CD4-positive, alpha-beta T cell (primary cell): ENCODE results near the gene FZR1. TPM values are rescaled to one million over a fixed set of nuclear protein-coding genes. Genes with fewer than 3 reads are reported as not detected.

ENCODE experiments used
- ATAC-seq: fragments of 200-7000 bp; cut with Tn5 transposase; one replicate; pipeline ENCODE4 v1.10.0; 2022; ENCODE audit warnings: mild to moderate bottlenecking; ENCODE audit not compliant: poor library complexity
- CTCF ChIA-PET: fragments of 350-600 bp; sonication (Branson Sonifier 250); formaldehyde crosslinking; loops from one replicate; lab custom pipeline; 2021; ENCODE audit warnings: antibody characterized with exemption, inconsistent platforms; lab: Charles Lee
- POLR2A ChIA-PET: fragments of 350-600 bp; sonication (Branson Sonifier 250); formaldehyde crosslinking; loops from one replicate; lab custom pipeline; 2021; ENCODE audit warnings: antibody characterized with exemption, inconsistent platforms; lab: Charles Lee
- DNase-seq, 14 experiments: peaks; one replicate each; pipeline ENCODE4 v3.0.0-alpha.2; 2013 to 2020; ENCODE audit warnings: mixed read lengths in 2 of 14
- H3K27ac ChIP-seq, 2 donors: one replicate each; pipeline versions ENCODE4 v1.5.1 to v1.7.0; 2013; ENCODE audit warnings: low read length in 2 of 2, low read depth in 1 of 2, mild to moderate bottlenecking in 1 of 2
- H3K27me3 ChIP-seq, 2 experiments: 1 replicate in 1 of 2; 2 replicates in 1 of 2; pipeline versions ENCODE4 v1.6.1 to v1.7.0; 2013; ENCODE audit warnings: low read length in 2 of 2, control low read depth in 1 of 2, mild to moderate bottlenecking in 1 of 2, moderate library complexity in 1 of 2; ENCODE audit not compliant: insufficient read depth in 2 of 2, control insufficient read depth in 1 of 2
- H3K36me3 ChIP-seq: one replicate; pipeline ENCODE4 v1.6.1; 2013; ENCODE audit warnings: low read length, control low read depth; ENCODE audit not compliant: insufficient read depth
- H3K4me1 ChIP-seq: one replicate; pipeline ENCODE4 v1.6.1; 2013; ENCODE audit warnings: low read length, control low read depth; ENCODE audit not compliant: insufficient read depth
- H3K4me3 ChIP-seq: one replicate; pipeline ENCODE4 v1.5.1; 2013; ENCODE audit warnings: mild to moderate bottlenecking, low read length, moderate library complexity
- H3K9me3 ChIP-seq, 2 experiments: 1 replicate in 1 of 2; 2 replicates in 1 of 2; pipeline versions ENCODE4 v1.6.1 to v1.7.0; 2013; ENCODE audit warnings: low read length in 2 of 2, mild to moderate bottlenecking in 2 of 2, control low read depth in 1 of 2, moderate library complexity in 1 of 2; ENCODE audit not compliant: control insufficient read depth in 1 of 2, insufficient read depth in 1 of 2
- H3K27ac Mint-ChIP-seq: one replicate; pipeline ENCODE4 v1.8.0; 2020; ENCODE audit warnings: mixed read lengths
- H3K27me3 Mint-ChIP-seq: one replicate; pipeline ENCODE4 v1.8.0; 2021; ENCODE audit warnings: mixed read lengths
- H3K36me3 Mint-ChIP-seq: one replicate; pipeline ENCODE4 v1.8.0; 2021; ENCODE audit warnings: low read depth, mixed read lengths
- H3K4me1 Mint-ChIP-seq: one replicate; pipeline ENCODE4 v1.8.0; 2021; ENCODE audit warnings: low read depth, mixed read lengths
- H3K4me3 Mint-ChIP-seq: one replicate; pipeline ENCODE4 v1.8.0; 2020; ENCODE audit warnings: mild to moderate bottlenecking, mixed read lengths
- H3K9me3 Mint-ChIP-seq: one replicate; pipeline ENCODE4 v1.8.0; 2020; ENCODE audit warnings: mixed read lengths
- CTCF ChIP-seq: fragments of 200-600 bp; IDR thresholded peaks from one replicate; pipeline ENCODE4 v1.8.0; 2022; ENCODE audit warnings: antibody characterized with exemption, mild to moderate bottlenecking
- intact Hi-C, 2 experiments: fragments of 100-400 bp; cut with DNase I in 1 of 2; cut with micrococcal nuclease in 1 of 2; formaldehyde crosslinking; loops; one replicate each; pipeline versions ENCODE4 v1.15.1 to v1.9.0; 2023 to 2025; cut with DNase I, micrococcal nuclease
- total RNA-seq, 174 experiments: library from RNA in 2 of 174; stranded (reverse) in 2 of 174; gene quantifications; one replicate each; pipeline ENCODE4 v1.2.3 and lab custom pipeline; 2021 to 2026

Gene FZR1
- total RNA-seq, 2 experiments from 2014 or later = 109 to 116 TPM

- Mint-ChIP-seq H3K27ac (no peak overlapping the region), H3K36me3 (no peaks in the 10 kb centered on the region), H3K27me3 (peaks cover 4% of the 10 kb centered on the region), H3K9me3 (no peaks in the 10 kb centered on the region), H3K4me1 (peaks cover 17% of the 10 kb centered on the region), H3K4me3 (no peak overlapping the region)
- Histone ChIP-seq H3K4me3 (no peak overlapping the region), H3K9me3 (no peaks in the 10 kb centered on the region), H3K27me3 (no peaks in the 10 kb centered on the region), H3K36me3 (no peaks in the 10 kb centered on the region), H3K4me1 (peaks cover 17% of the 10 kb centered on the region), H3K27ac (no peak overlapping the region)
- POLR2A ChIA-PET = no interaction called here
- no peak for TF ChIP-seq CTCF
- ATAC-seq (no peak), DNase-seq (no peak)
- CTCF ChIA-PET = no interaction called here
- intact Hi-C loops = no loop called here
These were observed 30.7 kb upstream of the FZR1 start for GRCh38 chr19:3475449-3475848.

GRCh38 chr19:3476830-3477229 lies 29.3 kb upstream of the FZR1 start:
- Histone ChIP-seq H3K27ac (no peak overlapping the region), H3K27me3 (no peaks in the 10 kb centered on the region), H3K9me3 (no peaks in the 10 kb centered on the region), H3K4me3 (no peak overlapping the region), H3K36me3 (no peaks in the 10 kb centered on the region), H3K4me1 (peaks cover 17% of the 10 kb centered on the region)
- TF ChIP-seq CTCF = no peak
- Mint-ChIP-seq H3K9me3 (no peaks in the 10 kb centered on the region), H3K36me3 (no peaks in the 10 kb centered on the region), H3K4me1 (peaks cover 17% of the 10 kb centered on the region), H3K4me3 (no peak overlapping the region), H3K27me3 (peaks cover 4% of the 10 kb centered on the region), H3K27ac (no peak overlapping the region)
- POLR2A ChIA-PET = no interaction called here
- ATAC-seq = no peak
- CTCF ChIA-PET = no interaction called here
- no peak for DNase-seq
- intact Hi-C loops = no loop called here

- H3K27me3 Mint-ChIP-seq = peaks cover 4% of the 10 kb centered on the region
- H3K27ac Mint-ChIP-seq = no peak overlapping the region
- no peak for DNase-seq
- CTCF ChIA-PET = no interaction called here
- no peak overlapping the region for H3K4me3 Mint-ChIP-seq
- peaks cover 17% of the 10 kb centered on the region for H3K4me1 Mint-ChIP-seq
- H3K4me3 ChIP-seq = no peak overlapping the region
- peaks cover 17% of the 10 kb centered on the region for H3K4me1 ChIP-seq
- TF ChIP-seq CTCF = no peak
- no peaks in the 10 kb centered on the region for H3K9me3 Mint-ChIP-seq
- intact Hi-C loops = no loop called here
- no peaks in the 10 kb centered on the region for H3K36me3 Mint-ChIP-seq
- H3K9me3 ChIP-seq = no peaks in the 10 kb centered on the region
- no peaks in the 10 kb centered on the region for H3K36me3 ChIP-seq
- no peak for ATAC-seq
- POLR2A ChIA-PET = no interaction called here
- no peaks in the 10 kb centered on the region for H3K27me3 ChIP-seq
- no peak overlapping the region for H3K27ac ChIP-seq
These were observed 28.6 kb upstream of the FZR1 start for GRCh38 chr19:3477506-3477905.
